GM12875 (cell line): ENCODE results near the gene CBX6.

Source experiments
- H3K4me3 ChIP-seq: one replicate; pipeline ENCODE4 v1.5.1; 2011; ENCODE audit warnings: low read depth, low read length, control low read depth
- CTCF ChIP-seq: IDR thresholded peaks from 2 replicates; pipeline ENCODE4 v1.5.1; 2011; ENCODE audit warnings: low read depth, mild to moderate bottlenecking, control low read depth, inconsistent platforms, low read length, moderate library complexity, borderline replicate concordance; ENCODE audit not compliant: insufficient read depth

The CBX6 gene

GRCh38 chr22:38881997-38882879, 10.2 kb upstream of the CBX6 start:
- H3K4me3 ChIP-seq: no peak overlapping the region
- no peak for TF ChIP-seq CTCF

GRCh38 chr22:38881464-38881871, 9.5 kb upstream of the CBX6 start:
- no peak for TF ChIP-seq CTCF
- no peak overlapping the region for H3K4me3 ChIP-seq

GRCh38 chr22:38879961-38880360, 7.9 kb upstream of the CBX6 start:
- H3K4me3 ChIP-seq: no peak overlapping the region
- TF ChIP-seq CTCF: no peak

GRCh38 chr22:38879108-38879729, 7.2 kb upstream of the CBX6 start:
- no peak overlapping the region for H3K4me3 ChIP-seq
- TF ChIP-seq CTCF: no peak

GRCh38 chr22:38878001-38878400, 6.0 kb upstream of the CBX6 start:
- no peak overlapping the region for H3K4me3 ChIP-seq
- TF ChIP-seq CTCF: no peak

GRCh38 chr22:38874529-38875222, 2.7 kb upstream of the CBX6 start:
- no peak for TF ChIP-seq CTCF
- H3K4me3 ChIP-seq: no peak overlapping the region
